OCI-LY1 (cell line): Measurements from ENCODE around the gene EIF2D.

Experiments
- CTCF ChIP-seq: fragments of 200-600 bp; sonication (generic), shearing (Covaris generic); IDR thresholded peaks from 2 replicates; pipeline ENCODE4 v1.5.1; 2017; ENCODE audit warnings: mild to moderate bottlenecking, antibody characterized with exemption, low read length, moderate library complexity, mixed read lengths
- EZH2 ChIP-seq: fragments of 200-600 bp; sonication (generic), shearing (Covaris generic); IDR thresholded peaks from 2 replicates; pipeline ENCODE4 v1.8.0; 2017; ENCODE audit warnings: borderline replicate concordance, mixed run types, mild to moderate bottlenecking, antibody characterized with exemption, low read length, moderate library complexity, mixed read lengths

GRCh38 chr1:206584683-206585082, 27.6 kb downstream of the EIF2D start:
- no peak for TF ChIP-seq CTCF
- no peak for TF ChIP-seq EZH2
